ENCODE data around the gene CMTM1. TPM values are rescaled to one million over a fixed set of nuclear protein-coding genes. Genes with fewer than 3 reads are reported as not detected.

The CMTM1 gene
- total RNA-seq, 1 experiment from 2014 or later: 5.6 TPM

GRCh38 chr16:66580605-66581209, 14.5 kb downstream of the CMTM1 start:
- H3K36me3 ChIP-seq (ENCODE audit: control insufficient read depth, insufficient read depth, low read length): no peaks in the 10 kb centered on the region
- Mint-ChIP-seq H3K27ac (ENCODE audit: unreplicated experiment) (no peak overlapping the region), H3K4me3 (ENCODE audit: unreplicated experiment) (no peak overlapping the region), H3K27me3 (ENCODE audit: insufficient read depth, unreplicated experiment) (peaks cover 3% of the 10 kb centered on the region), H3K9me3 (ENCODE audit: unreplicated experiment) (no peaks in the 10 kb centered on the region), H3K4me1 (ENCODE audit: low read depth, unreplicated experiment) (no peaks in the 10 kb centered on the region), H3K36me3 (ENCODE audit: insufficient read depth, unreplicated experiment) (no peaks in the 10 kb centered on the region)
- no peak for TF ChIP-seq CTCF (IDR thresholded peaks at IDR 0.05; ENCODE audit: insufficient read depth in 1 of 2, low read depth in 1 of 2, low read length in 1 of 2, severe bottlenecking in 1 of 2, unreplicated experiment in 1 of 2)
- no peaks in the 10 kb centered on the region for H3K27me3 ChIP-seq (replicated peaks; ENCODE audit: control insufficient read depth, insufficient read depth, low read length)
- CTCF ChIA-PET: interaction anchor here (1.1 kb wide), 1 partner anchor 24 kb away, joined by 4 read pairs; the partner anchor contains the start of gene CMTM3
- BruUV-seq (replicated peaks): no TSS peak
- H3K4me3 ChIP-seq (ENCODE audit: low read depth, low read length): no peak overlapping the region
- H3K9me3 ChIP-seq: no peaks in the 10 kb centered on the region
- H3K4me1 ChIP-seq: peaks cover 9% of the 10 kb centered on the region; the same call in 1 of the 2 replicates
- intact Hi-C loops (cut with micrococcal nuclease; ENCODE audit: unreplicated experiment): no loop called here
- no peak for DNase-seq
- POLR2A ChIA-PET: no interaction called here

- ChIA-PET CTCF (interaction anchor here (0.6 to 2.2 kb wide), 3 partner anchors 23 to 253 kb away, joined by 3 to 10 read pairs (median 4); partner anchors contain the start of gene CMTM3), POLR2A (no interaction called here)
- peaks cover 3% of the 10 kb centered on the region for H3K27me3 Mint-ChIP-seq (ENCODE audit: insufficient read depth, unreplicated experiment)
- Histone ChIP-seq H3K36me3 (ENCODE audit: control insufficient read depth, insufficient read depth, low read length) (no peaks in the 10 kb centered on the region), H3K27me3 (replicated peaks; ENCODE audit: control insufficient read depth, insufficient read depth, low read length) (no peaks in the 10 kb centered on the region), H3K4me3 (ENCODE audit: low read depth, low read length) (no peak overlapping the region), H3K4me1 (peaks cover 9% of the 10 kb centered on the region; the same call in 1 of the 2 replicates), H3K9me3 (no peaks in the 10 kb centered on the region)
- no peaks in the 10 kb centered on the region for H3K4me1 Mint-ChIP-seq (ENCODE audit: low read depth, unreplicated experiment)
- H3K36me3 Mint-ChIP-seq (ENCODE audit: insufficient read depth, unreplicated experiment): no peaks in the 10 kb centered on the region
- H3K4me3 Mint-ChIP-seq (ENCODE audit: unreplicated experiment): no peak overlapping the region
- TF ChIP-seq CTCF (IDR thresholded peaks at IDR 0.05; ENCODE audit: insufficient read depth in 1 of 2, low read depth in 1 of 2, low read length in 1 of 2, severe bottlenecking in 1 of 2, unreplicated experiment in 1 of 2): no peak
- H3K27ac Mint-ChIP-seq (ENCODE audit: unreplicated experiment): no peak overlapping the region
- H3K9me3 Mint-ChIP-seq (ENCODE audit: unreplicated experiment): no peaks in the 10 kb centered on the region
- no peak for DNase-seq
- intact Hi-C loops (cut with micrococcal nuclease; ENCODE audit: unreplicated experiment): no loop called here
- BruUV-seq (replicated peaks): no TSS peak
These were observed 15.2 kb downstream of the CMTM1 start for GRCh38 chr16:66581246-66581952.

GRCh38 chr16:66585481-66586239, 19.4 kb downstream of the CMTM1 start:
- Mint-ChIP-seq H3K4me1 (ENCODE audit: low read depth, unreplicated experiment) (no peaks in the 10 kb centered on the region), H3K27me3 (ENCODE audit: insufficient read depth, unreplicated experiment) (peaks cover 3% of the 10 kb centered on the region), H3K4me3 (ENCODE audit: unreplicated experiment) (no peak overlapping the region), H3K36me3 (ENCODE audit: insufficient read depth, unreplicated experiment) (no peaks in the 10 kb centered on the region), H3K9me3 (ENCODE audit: unreplicated experiment) (no peaks in the 10 kb centered on the region), H3K27ac (ENCODE audit: unreplicated experiment) (no peak overlapping the region)
- no peaks in the 10 kb centered on the region for H3K9me3 ChIP-seq
- peaks cover 8% of the 10 kb centered on the region; the same call in 1 of the 2 replicates for H3K4me1 ChIP-seq
- no TSS peak for BruUV-seq (replicated peaks)
- TF ChIP-seq CTCF (IDR thresholded peaks at IDR 0.05; ENCODE audit: insufficient read depth in 1 of 2, low read depth in 1 of 2, low read length in 1 of 2, severe bottlenecking in 1 of 2, unreplicated experiment in 1 of 2): no peak
- POLR2A ChIA-PET: no interaction called here
- CTCF ChIA-PET: no interaction called here
- H3K36me3 ChIP-seq (ENCODE audit: control insufficient read depth, insufficient read depth, low read length): no peaks in the 10 kb centered on the region
- H3K4me3 ChIP-seq (ENCODE audit: low read depth, low read length): no peak overlapping the region
- no peaks in the 10 kb centered on the region for H3K27me3 ChIP-seq (replicated peaks; ENCODE audit: control insufficient read depth, insufficient read depth, low read length)
- no peak for DNase-seq
- intact Hi-C loops (cut with micrococcal nuclease; ENCODE audit: unreplicated experiment): loop anchor here (5.0 kb wide), 1 partner anchor 178 kb away; no protein-coding TSS in a partner anchor
